ENCODE results near the gene ERVK3-1. TPM values are rescaled to one million over a fixed set of nuclear protein-coding genes. Genes with fewer than 3 reads are reported as not detected.

The ERVK3-1 gene
- total RNA-seq, 1 donor from 2014 or later: 74.3 TPM

GRCh38 chr19:58325311-58326022 lies 20.3 kb downstream of the ERVK3-1 start:
- DNase-seq: no peak
- H3K4me3 Mint-ChIP-seq: no peak overlapping the region

GRCh38 chr19:58326501-58326913 lies 21.3 kb downstream of the ERVK3-1 start:
- ATAC-seq (ENCODE audit: low read depth) (peak; percentile 20), DNase-seq (no peak)
- TF ChIP-seq CTCF (IDR thresholded peaks at IDR 0.05): no peak
- ChIA-PET POLR2A (interaction anchor here (0.5 to 2.1 kb wide), 23 partner anchors 21 to 1934 kb away, joined by 3 to 26 read pairs (median 5); partner anchors contain the start of genes CHMP2A, ERVK3-1, RPS5 and TRIM28), CTCF (interaction anchor here (2.1 kb wide), 1 partner anchor 193 kb away, joined by 5 read pairs; the partner anchor contains the start of gene ZBTB45)
- Mint-ChIP-seq H3K27me3 (no peaks in the 10 kb centered on the region), H3K36me3 (ENCODE audit: low read depth) (no peaks in the 10 kb centered on the region), H3K4me3 (no peak overlapping the region), H3K9me3 (no peaks in the 10 kb centered on the region), H3K4me1 (peaks cover 2% of the 10 kb centered on the region), H3K27ac (no peak overlapping the region)
- intact Hi-C loops (cut with micrococcal nuclease): loop anchor here (1.0 to 2.0 kb wide), 6 partner anchors 21 to 916 kb away; partner anchors contain the start of genes ERVK3-1, ZNF132, ZNF17 and ZNF324

More at GRCh38 chr19:58325311-58326022, 20.3 kb downstream of the ERVK3-1 start:
- no peaks in the 10 kb centered on the region for H3K9me3 Mint-ChIP-seq
- H3K27me3 Mint-ChIP-seq: no peaks in the 10 kb centered on the region
- POLR2A ChIA-PET: interaction anchor here (0.9 to 2.1 kb wide), 5 partner anchors 20 to 194 kb away, joined by 3 to 24 read pairs (median 16); partner anchors contain the start of genes ERVK3-1, ZBTB45, ZNF324B and ZNF497
- ATAC-seq (ENCODE audit: low read depth): no peak
- no peak for TF ChIP-seq CTCF (IDR thresholded peaks at IDR 0.05)
- CTCF ChIA-PET: interaction anchor here (1.5 to 2.1 kb wide), 2 partner anchors 20 to 194 kb away, joined by 3 to 5 read pairs; partner anchors contain the start of gene ZBTB45
- H3K27ac Mint-ChIP-seq: no peak overlapping the region
- H3K36me3 Mint-ChIP-seq (ENCODE audit: low read depth): peaks cover 2% of the 10 kb centered on the region
- intact Hi-C loops (cut with micrococcal nuclease): loop anchor here (1.0 to 2.0 kb wide), 6 partner anchors 20 to 915 kb away; partner anchors contain the start of genes ERVK3-1, ZNF132, ZNF17 and ZNF324
- H3K4me1 Mint-ChIP-seq: peaks cover 2% of the 10 kb centered on the region

GRCh38 chr19:58326914-58327726 lies 21.9 kb downstream of the ERVK3-1 start, which contains the start of gene ZSCAN22:
Gene ZSCAN22, plus strand, starts transcription at chr19:58326994. Its CDS starts 7,809 bp downstream, at chr19:58334803.
- Mint-ChIP-seq H3K27me3 (no peaks in the 10 kb centered on the region), H3K9me3 (no peaks in the 10 kb centered on the region), H3K36me3 (ENCODE audit: low read depth) (no peaks in the 10 kb centered on the region), H3K4me3 (no peak within 1 kb of the TSS), H3K27ac (no peak within 1 kb of the TSS), H3K4me1 (peaks cover 2% of the 10 kb centered on the region)
- intact Hi-C loops (cut with micrococcal nuclease): loop anchor here (1.0 to 2.0 kb wide), 15 partner anchors 20 to 916 kb away; partner anchors contain the start of genes ERVK3-1, ZBTB45, ZNF132 and ZNF17
- peak; percentile 82 for DNase-seq
- ATAC-seq (ENCODE audit: low read depth): peak; percentile 88
- no peak for TF ChIP-seq CTCF (IDR thresholded peaks at IDR 0.05)
- POLR2A ChIA-PET: interaction anchor here (0.5 to 2.1 kb wide), 22 partner anchors 21 to 1934 kb away, joined by 3 to 26 read pairs (median 4); partner anchors contain the start of genes CHMP2A, ERVK3-1, RPS5 and TRIM28
- CTCF ChIA-PET: interaction anchor here (2.1 kb wide), 1 partner anchor 193 kb away, joined by 5 read pairs; the partner anchor contains the start of gene ZBTB45

GRCh38 chr19:58328999-58329398 lies 23.8 kb downstream of the ERVK3-1 start:
- no peak for ATAC-seq (ENCODE audit: low read depth)
- Mint-ChIP-seq H3K4me1 (peaks cover 2% of the 10 kb centered on the region), H3K36me3 (ENCODE audit: low read depth) (no peaks in the 10 kb centered on the region), H3K27ac (no peak overlapping the region), H3K27me3 (no peaks in the 10 kb centered on the region), H3K4me3 (no peak overlapping the region), H3K9me3 (no peaks in the 10 kb centered on the region)
- ChIA-PET CTCF (interaction anchor here (0.7 kb wide), 1 partner anchor 18 kb away, joined by 3 read pairs; no protein-coding TSS in a partner anchor), POLR2A (interaction anchor here (1.0 to 1.3 kb wide), 2 partner anchors 24 to 34 kb away, joined by 3 read pairs; partner anchors contain the start of genes ERVK3-1 and ZNF497)
- no peak for DNase-seq
- intact Hi-C loops (cut with micrococcal nuclease): no loop called here
- no peak for TF ChIP-seq CTCF (IDR thresholded peaks at IDR 0.05)

All from activated B cell treated with CpG ODN at 0.5 μM for 24 hours (primary cell).